PC-9 (cell line): Measurements from ENCODE around the gene GFY.

ENCODE experiments used
- CTCF ChIP-seq: fragments of 200-600 bp; sonication (generic); conservative IDR thresholded peaks from 2 replicates; pipeline ENCODE4 v1.6.1; 2017; ENCODE audit warnings: mixed run types, antibody characterized with exemption, mild to moderate bottlenecking, moderate library complexity
- EZH2 ChIP-seq: fragments of 200-600 bp; sonication (generic); IDR thresholded peaks from 2 replicates; pipeline ENCODE4 v1.8.0; 2017; ENCODE audit warnings: antibody characterized with exemption, low read depth

GRCh38 chr19:49421039-49421877 is 3.9 kb upstream of the GFY start:
- no peak for TF ChIP-seq CTCF
- TF ChIP-seq EZH2, result no peak
